CD4-positive, alpha-beta T cell (primary cell): ENCODE data around the gene MYO15B. TPM values are rescaled to one million over a fixed set of nuclear protein-coding genes. Genes with fewer than 3 reads are reported as not detected.

ENCODE experiments used
- ATAC-seq: fragments of 200-7000 bp; cut with Tn5 transposase; one replicate; pipeline ENCODE4 v1.10.0; 2022; ENCODE audit warnings: mild to moderate bottlenecking; ENCODE audit not compliant: poor library complexity
- CTCF ChIA-PET: fragments of 350-600 bp; sonication (Branson Sonifier 250); formaldehyde crosslinking; loops from one replicate; lab custom pipeline; 2021; ENCODE audit warnings: antibody characterized with exemption, inconsistent platforms; lab: Charles Lee
- POLR2A ChIA-PET: fragments of 350-600 bp; sonication (Branson Sonifier 250); formaldehyde crosslinking; loops from one replicate; lab custom pipeline; 2021; ENCODE audit warnings: antibody characterized with exemption, inconsistent platforms; lab: Charles Lee
- DNase-seq, 14 experiments: peaks; one replicate each; pipeline ENCODE4 v3.0.0-alpha.2; 2013 to 2020; ENCODE audit warnings: mixed read lengths in 2 of 14
- H3K27ac ChIP-seq, 2 donors: one replicate each; pipeline versions ENCODE4 v1.5.1 to v1.7.0; 2013; ENCODE audit warnings: low read length in 2 of 2, low read depth in 1 of 2, mild to moderate bottlenecking in 1 of 2
- H3K27me3 ChIP-seq, 2 experiments: 1 replicate in 1 of 2; 2 replicates in 1 of 2; pipeline versions ENCODE4 v1.6.1 to v1.7.0; 2013; ENCODE audit warnings: low read length in 2 of 2, control low read depth in 1 of 2, mild to moderate bottlenecking in 1 of 2, moderate library complexity in 1 of 2; ENCODE audit not compliant: insufficient read depth in 2 of 2, control insufficient read depth in 1 of 2
- H3K36me3 ChIP-seq: one replicate; pipeline ENCODE4 v1.6.1; 2013; ENCODE audit warnings: low read length, control low read depth; ENCODE audit not compliant: insufficient read depth
- H3K4me1 ChIP-seq: one replicate; pipeline ENCODE4 v1.6.1; 2013; ENCODE audit warnings: low read length, control low read depth; ENCODE audit not compliant: insufficient read depth
- H3K4me3 ChIP-seq: one replicate; pipeline ENCODE4 v1.5.1; 2013; ENCODE audit warnings: mild to moderate bottlenecking, low read length, moderate library complexity
- H3K9me3 ChIP-seq, 2 experiments: 1 replicate in 1 of 2; 2 replicates in 1 of 2; pipeline versions ENCODE4 v1.6.1 to v1.7.0; 2013; ENCODE audit warnings: low read length in 2 of 2, mild to moderate bottlenecking in 2 of 2, control low read depth in 1 of 2, moderate library complexity in 1 of 2; ENCODE audit not compliant: control insufficient read depth in 1 of 2, insufficient read depth in 1 of 2
- H3K27ac Mint-ChIP-seq: one replicate; pipeline ENCODE4 v1.8.0; 2020; ENCODE audit warnings: mixed read lengths
- H3K27me3 Mint-ChIP-seq: one replicate; pipeline ENCODE4 v1.8.0; 2021; ENCODE audit warnings: mixed read lengths
- H3K36me3 Mint-ChIP-seq: one replicate; pipeline ENCODE4 v1.8.0; 2021; ENCODE audit warnings: low read depth, mixed read lengths
- H3K4me1 Mint-ChIP-seq: one replicate; pipeline ENCODE4 v1.8.0; 2021; ENCODE audit warnings: low read depth, mixed read lengths
- H3K4me3 Mint-ChIP-seq: one replicate; pipeline ENCODE4 v1.8.0; 2020; ENCODE audit warnings: mild to moderate bottlenecking, mixed read lengths
- H3K9me3 Mint-ChIP-seq: one replicate; pipeline ENCODE4 v1.8.0; 2020; ENCODE audit warnings: mixed read lengths
- intact Hi-C, 2 experiments: fragments of 100-400 bp; cut with DNase I in 1 of 2; cut with micrococcal nuclease in 1 of 2; formaldehyde crosslinking; loops; one replicate each; pipeline versions ENCODE4 v1.15.1 to v1.9.0; 2023 to 2025; cut with DNase I, micrococcal nuclease
- total RNA-seq, 174 experiments: library from RNA in 2 of 174; stranded (reverse) in 2 of 174; gene quantifications; one replicate each; pipeline ENCODE4 v1.2.3 and lab custom pipeline; 2021 to 2026
- TF ChIP-seq, protein P1 (sequence below): fragments of 200-600 bp; IDR thresholded peaks from one replicate; pipeline ENCODE4 v1.8.0; 2022; ENCODE audit warnings: antibody characterized with exemption, mild to moderate bottlenecking

Gene MYO15B
- total RNA-seq, 2 experiments from 2014 or later = 202 to 209 TPM

DNA sequence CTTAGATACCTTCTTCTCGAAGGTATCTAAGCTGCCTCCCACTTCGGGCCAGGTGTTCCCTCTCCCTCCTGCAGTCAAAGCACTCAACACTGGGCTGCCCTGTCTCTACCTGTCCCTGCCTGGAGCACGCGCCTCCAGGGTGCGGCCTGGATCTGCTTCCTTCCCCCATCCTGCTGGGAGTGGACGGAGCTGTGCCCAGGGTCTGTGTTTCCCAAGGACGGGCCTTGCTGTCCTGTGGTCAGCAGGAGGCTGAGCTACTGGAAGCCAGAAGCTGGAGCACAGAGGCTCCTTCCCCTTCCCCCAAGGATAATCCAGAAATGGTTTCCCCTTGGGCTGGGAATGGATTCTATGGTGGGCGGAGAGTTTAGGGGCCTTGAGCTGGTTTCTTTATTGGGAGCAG, 45.4 kb upstream of the MYO15B start:
- ChIA-PET CTCF (interaction anchor here (0.7 to 1.3 kb wide), 2 partner anchors 24 to 155 kb away, joined by 3 to 4 read pairs; no protein-coding TSS in a partner anchor), POLR2A (no interaction called here)
- Mint-ChIP-seq H3K27ac (no peak overlapping the region), H3K4me1 (no peaks in the 10 kb centered on the region), H3K4me3 (no peak overlapping the region), H3K36me3 (no peaks in the 10 kb centered on the region), H3K27me3 (no peaks in the 10 kb centered on the region), H3K9me3 (no peaks in the 10 kb centered on the region)
- ATAC-seq = no peak
- TF ChIP-seq, protein P1, sequence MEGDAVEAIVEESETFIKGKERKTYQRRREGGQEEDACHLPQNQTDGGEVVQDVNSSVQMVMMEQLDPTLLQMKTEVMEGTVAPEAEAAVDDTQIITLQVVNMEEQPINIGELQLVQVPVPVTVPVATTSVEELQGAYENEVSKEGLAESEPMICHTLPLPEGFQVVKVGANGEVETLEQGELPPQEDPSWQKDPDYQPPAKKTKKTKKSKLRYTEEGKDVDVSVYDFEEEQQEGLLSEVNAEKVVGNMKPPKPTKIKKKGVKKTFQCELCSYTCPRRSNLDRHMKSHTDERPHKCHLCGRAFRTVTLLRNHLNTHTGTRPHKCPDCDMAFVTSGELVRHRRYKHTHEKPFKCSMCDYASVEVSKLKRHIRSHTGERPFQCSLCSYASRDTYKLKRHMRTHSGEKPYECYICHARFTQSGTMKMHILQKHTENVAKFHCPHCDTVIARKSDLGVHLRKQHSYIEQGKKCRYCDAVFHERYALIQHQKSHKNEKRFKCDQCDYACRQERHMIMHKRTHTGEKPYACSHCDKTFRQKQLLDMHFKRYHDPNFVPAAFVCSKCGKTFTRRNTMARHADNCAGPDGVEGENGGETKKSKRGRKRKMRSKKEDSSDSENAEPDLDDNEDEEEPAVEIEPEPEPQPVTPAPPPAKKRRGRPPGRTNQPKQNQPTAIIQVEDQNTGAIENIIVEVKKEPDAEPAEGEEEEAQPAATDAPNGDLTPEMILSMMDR = no peak
- no peak for DNase-seq
- Histone ChIP-seq H3K4me3 (no peak overlapping the region), H3K36me3 (peaks cover 8% of the 10 kb centered on the region), H3K27me3 (no peaks in the 10 kb centered on the region), H3K4me1 (peaks cover 2% of the 10 kb centered on the region), H3K27ac (no peak overlapping the region), H3K9me3 (no peaks in the 10 kb centered on the region)
- intact Hi-C loops = no loop called here

DNA sequence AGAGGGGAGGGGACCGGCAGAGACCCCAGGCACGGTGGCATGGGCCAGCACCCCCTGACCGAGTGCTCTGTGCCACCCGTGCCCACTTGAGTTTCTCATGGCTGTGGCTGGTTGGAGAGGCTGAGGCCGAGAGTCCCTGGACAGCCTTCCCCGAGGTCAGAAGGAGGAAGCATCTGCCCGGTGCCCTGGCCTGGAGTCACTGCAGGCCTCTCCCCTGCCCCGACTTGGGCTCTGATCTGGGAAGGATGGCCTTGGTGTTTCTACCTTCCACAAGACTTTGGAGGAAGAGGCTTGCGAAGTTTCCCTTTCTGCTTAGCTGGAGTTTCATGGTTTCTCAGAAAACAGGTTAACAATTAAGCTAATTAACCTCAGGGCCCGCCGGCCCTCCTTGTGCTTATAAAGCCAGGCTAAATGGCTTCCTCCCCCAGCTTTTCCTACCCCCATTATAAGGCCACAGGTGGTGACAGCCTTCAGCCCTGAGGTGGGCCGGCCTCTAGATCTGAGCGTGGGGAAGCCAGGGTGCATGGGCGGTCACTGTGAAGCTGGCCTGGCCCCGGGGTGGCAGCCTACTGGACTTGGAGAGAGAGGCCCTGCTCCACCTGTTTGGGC, 44.8 kb upstream of the MYO15B start:
- H3K27ac ChIP-seq = no peak overlapping the region
- no peak overlapping the region for H3K4me3 ChIP-seq
- peaks cover 8% of the 10 kb centered on the region for H3K36me3 ChIP-seq
- H3K36me3 Mint-ChIP-seq = no peaks in the 10 kb centered on the region
- no peak overlapping the region for H3K4me3 Mint-ChIP-seq
- POLR2A ChIA-PET = no interaction called here
- CTCF ChIA-PET = interaction anchor here (1.3 kb wide), 1 partner anchor 25 kb away, joined by 3 read pairs; no protein-coding TSS in a partner anchor
- ATAC-seq = no peak
- intact Hi-C loops = no loop called here
- peaks cover 2% of the 10 kb centered on the region for H3K4me1 ChIP-seq
- no peak overlapping the region for H3K27ac Mint-ChIP-seq
- H3K27me3 Mint-ChIP-seq = no peaks in the 10 kb centered on the region
- H3K27me3 ChIP-seq = no peaks in the 10 kb centered on the region
- no peaks in the 10 kb centered on the region for H3K4me1 Mint-ChIP-seq
- H3K9me3 Mint-ChIP-seq = no peaks in the 10 kb centered on the region
- TF ChIP-seq, protein P1 = no peak
- DNase-seq = no peak
- no peaks in the 10 kb centered on the region for H3K9me3 ChIP-seq

DNA sequence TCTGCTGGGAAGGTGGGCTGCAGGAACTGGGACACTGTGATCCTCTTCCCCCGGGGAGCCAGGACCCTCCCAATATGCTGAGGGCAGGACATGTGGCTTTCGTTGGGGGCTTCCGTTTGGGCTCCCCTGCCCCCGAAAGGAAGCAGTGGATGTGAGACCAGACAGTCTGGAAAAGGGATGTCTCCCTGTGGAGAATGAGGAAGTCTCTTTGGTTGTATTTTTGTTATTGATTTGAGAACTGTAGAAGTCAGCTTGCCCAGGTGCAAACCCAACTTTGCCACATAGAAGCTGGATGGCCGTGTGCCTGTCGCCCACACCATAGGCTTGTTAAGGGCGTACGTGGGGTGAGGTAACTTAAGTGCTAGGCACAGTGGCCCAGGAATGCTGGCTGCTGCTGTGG, 43.4 kb upstream of the MYO15B start:
- no peak overlapping the region for H3K4me3 Mint-ChIP-seq
- POLR2A ChIA-PET = no interaction called here
- intact Hi-C loops = no loop called here
- Histone ChIP-seq H3K9me3 (no peaks in the 10 kb centered on the region), H3K27ac (no peak overlapping the region), H3K4me3 (no peak overlapping the region), H3K36me3 (peaks cover 8% of the 10 kb centered on the region), H3K27me3 (no peaks in the 10 kb centered on the region), H3K4me1 (peaks cover 2% of the 10 kb centered on the region)
- no peaks in the 10 kb centered on the region for H3K4me1 Mint-ChIP-seq
- ATAC-seq (no peak), DNase-seq (no peak)
- H3K27ac Mint-ChIP-seq = no peak overlapping the region
- H3K27me3 Mint-ChIP-seq = no peaks in the 10 kb centered on the region
- CTCF ChIA-PET = no interaction called here
- TF ChIP-seq, protein P1 = no peak
- H3K36me3 Mint-ChIP-seq = no peaks in the 10 kb centered on the region
- H3K9me3 Mint-ChIP-seq = no peaks in the 10 kb centered on the region
